GM23338 (cell line): ENCODE data around the gene PGAM1. TPM values are rescaled to one million over a fixed set of nuclear protein-coding genes. Genes with fewer than 3 reads are reported as not detected.
A peak's percentile ranks its signal among the peaks of the same experiment; 100 is the strongest.

Source experiments
- ATAC-seq: fragments of 200-7000 bp; cut with Tn5 transposase; 3 replicates; pipeline ENCODE4 v1.9.1; 2020
- DNase-seq: peaks from one replicate; pipeline ENCODE4 v3.0.0-alpha.2; 2015; ENCODE audit warnings: low spot score
- H2AFZ ChIP-seq: fragments of 200-600 bp; sonication (generic); 2 replicates; pipeline ENCODE4 v1.8.0; 2016; ENCODE audit warnings: antibody characterized with exemption, mild to moderate bottlenecking, moderate library complexity
- H3F3A ChIP-seq: fragments of 200-600 bp; sonication (generic); replicated peaks from 2 replicates; pipeline ENCODE4 v1.8.0; 2017; ENCODE audit warnings: antibody characterized with exemption, mixed run types, low read depth
- H3K27ac ChIP-seq: fragments of 200-600 bp; sonication (generic); 2 replicates; pipeline ENCODE4 v1.6.1; 2016; ENCODE audit warnings: low read depth
- H3K27me3 ChIP-seq: fragments of 200-600 bp; sonication (generic); 2 replicates; pipeline ENCODE4 v1.8.0; 2016; ENCODE audit warnings: mild to moderate bottlenecking, mixed run types, moderate library complexity; ENCODE audit not compliant: insufficient read depth
- H3K36me3 ChIP-seq: fragments of 200-600 bp; sonication (generic); 2 replicates; pipeline ENCODE4 v1.8.0; 2016; ENCODE audit warnings: mild to moderate bottlenecking; ENCODE audit not compliant: insufficient read depth
- H3K4me1 ChIP-seq: fragments of 200-600 bp; sonication (generic); 2 replicates; pipeline ENCODE4 v1.8.0; 2016; ENCODE audit warnings: mild to moderate bottlenecking, moderate library complexity; ENCODE audit not compliant: insufficient read depth
- H3K4me2 ChIP-seq: fragments of 200-600 bp; sonication (generic); 2 replicates; pipeline ENCODE4 v1.7.1; 2017; ENCODE audit warnings: mixed run types
- H3K4me3 ChIP-seq: fragments of 200-600 bp; sonication (generic); 2 replicates; pipeline ENCODE4 v1.6.1; 2016; ENCODE audit warnings: mixed run types
- H3K79me2 ChIP-seq: fragments of 200-600 bp; sonication (generic); replicated peaks from 2 replicates; pipeline ENCODE4 v1.8.0; 2017; ENCODE audit warnings: mild to moderate bottlenecking; ENCODE audit not compliant: insufficient read depth
- H3K9me2 ChIP-seq: fragments of 200-600 bp; sonication (generic); 2 replicates; pipeline ENCODE4 v1.8.0; 2017; ENCODE audit not compliant: insufficient read depth
- H4K20me1 ChIP-seq: fragments of 200-600 bp; sonication (generic); replicated peaks from 2 replicates; pipeline ENCODE4 v1.8.0; 2017; ENCODE audit warnings: mild to moderate bottlenecking; ENCODE audit not compliant: insufficient read depth
- H3K27ac Mint-ChIP-seq: 2 replicates; pipeline ENCODE4 v1.8.0; 2020; ENCODE audit warnings: inconsistent platforms, mild to moderate bottlenecking, moderate library complexity, mixed read lengths
- H3K27me3 Mint-ChIP-seq: 3 replicates; pipeline ENCODE4 v1.8.0; 2022; ENCODE audit warnings: low read depth, mild to moderate bottlenecking, moderate library complexity, mixed read lengths, inconsistent platforms; ENCODE audit not compliant: insufficient read depth, poor library complexity
- H3K36me3 Mint-ChIP-seq: 3 replicates; pipeline ENCODE4 v1.8.0; 2021; ENCODE audit warnings: low read depth, mild to moderate bottlenecking, inconsistent platforms, moderate library complexity, mixed read lengths
- H3K4me1 Mint-ChIP-seq: 3 replicates; pipeline ENCODE4 v1.8.0; 2020; ENCODE audit warnings: mild to moderate bottlenecking, inconsistent platforms, mixed read lengths
- H3K4me3 Mint-ChIP-seq: 3 replicates; pipeline ENCODE4 v1.8.0; 2021; ENCODE audit warnings: moderate library complexity, mild to moderate bottlenecking, inconsistent platforms, mixed read lengths
- H3K9me3 Mint-ChIP-seq: 3 replicates; pipeline ENCODE4 v1.8.0; 2020; ENCODE audit warnings: moderate library complexity, mild to moderate bottlenecking, inconsistent platforms, mixed read lengths
- CREB1 ChIP-seq: fragments of 250-450 bp; sonication (Bioruptor Pico); IDR thresholded peaks from 2 replicates; pipeline ENCODE4 v1.5.0; 2020; ENCODE audit warnings: low read depth, mild to moderate bottlenecking, moderate library complexity
- CTCF ChIP-seq, 2 experiments: fragments of 200-600 bp in 1 of 2; sonication (generic) in 1 of 2; conservative IDR thresholded peaks; 2 replicates each; pipeline versions ENCODE4 v1.5.1 to v1.6.1; 2016 to 2017; ENCODE audit warnings: antibody characterized with exemption in 2 of 2, low read depth in 2 of 2, mild to moderate bottlenecking in 2 of 2, moderate library complexity in 1 of 2
- ETS1 ChIP-seq: IDR thresholded peaks from 2 replicates; pipeline ENCODE4 v1.6.1; 2016; ENCODE audit warnings: antibody characterized with exemption
- EZH2 ChIP-seq: fragments of 200-600 bp; sonication (generic); IDR thresholded peaks from one replicate; pipeline ENCODE4 v1.8.0; 2017; ENCODE audit warnings: antibody characterized with exemption, mild to moderate bottlenecking, low read depth; ENCODE audit not compliant: unreplicated experiment
- EZH2phosphoT487 ChIP-seq: fragments of 200-600 bp; sonication (generic); IDR thresholded peaks from one replicate; pipeline ENCODE4 v1.8.1; 2018; ENCODE audit warnings: antibody characterized with exemption; ENCODE audit not compliant: unreplicated experiment
- JUNB ChIP-seq: IDR thresholded peaks from one replicate; pipeline ENCODE4 v1.6.1; 2016; ENCODE audit warnings: antibody characterized with exemption; ENCODE audit not compliant: unreplicated experiment
- NANOG ChIP-seq: IDR thresholded peaks from 2 replicates; pipeline ENCODE4 v1.6.1; 2016; ENCODE audit warnings: antibody characterized with exemption, borderline replicate concordance
- POLR2AphosphoS5 ChIP-seq: IDR thresholded peaks from 2 replicates; pipeline ENCODE4 v1.6.1; 2016; ENCODE audit warnings: antibody characterized with exemption, low read depth
- REST ChIP-seq: IDR thresholded peaks from one replicate; pipeline ENCODE4 v1.6.1; 2018; ENCODE audit warnings: antibody characterized with exemption; ENCODE audit not compliant: unreplicated experiment
- STAT1 ChIP-seq: IDR thresholded peaks from one replicate; pipeline ENCODE4 v1.6.1; 2016; ENCODE audit warnings: antibody characterized with exemption; ENCODE audit not compliant: unreplicated experiment
- ZNF114 ChIP-seq: fragments of 250-450 bp; sonication (Bioruptor Pico); IDR thresholded peaks from 2 replicates; pipeline ENCODE4 v1.5.0; 2020; ENCODE audit warnings: mild to moderate bottlenecking, moderate library complexity
- ZNF331 ChIP-seq: fragments of 250-450 bp; sonication (Bioruptor Pico); IDR thresholded peaks from 2 replicates; pipeline ENCODE4 v1.5.0; 2020; ENCODE audit warnings: low read depth, mild to moderate bottlenecking, moderate library complexity
- ZNF462 ChIP-seq: fragments of 250-450 bp; sonication (Bioruptor Pico); IDR thresholded peaks from 2 replicates; pipeline ENCODE4 v1.5.0; 2020; ENCODE audit warnings: mild to moderate bottlenecking, moderate library complexity
- polyA plus RNA-seq: library from polyadenylated mRNA; unstranded; fragments of >200 nt; fragmentation: Nextera tagmentation; extraction: Ambion mirVana; gene quantifications from 2 replicates; pipeline ENCODE4 v1.2.1, GENCODE V29; 2016
- total RNA-seq: library from RNA; depleted of rRNA; stranded (reverse); fragments of >200 nt; shearing (Covaris generic); gene quantifications from 2 replicates; pipeline ENCODE4 v1.2.3, GENCODE V29; 2014

PGAM1 gene
- total and polyA plus RNA-seq, 2 experiments from 2014 or later = 497 to 930 TPM

- no peaks in the 10 kb centered on the region for H3K4me1 ChIP-seq
- peaks cover 34% of the 10 kb centered on the region for H4K20me1 ChIP-seq
- DNase-seq (no peak), ATAC-seq (peak; percentile 68)
- no peaks in the 10 kb centered on the region for H3K9me2 ChIP-seq
- TF ChIP-seq EZH2phosphoT487 = no peak
- no peak for TF ChIP-seq NANOG
- no peak for TF ChIP-seq ZNF114 (CRISPR knock-in tag)
- TF ChIP-seq STAT1 = no peak
- no peak for TF ChIP-seq CREB1 (CRISPR knock-in tag)
- TF ChIP-seq ZNF331 = no peak
- peak; percentile 10 to 37; a peak in 1 of 4 replicates for TF ChIP-seq CTCF (conservative IDR thresholded peaks at IDR 0.05; ENCODE audit: low read depth in 2 of 2)
- TF ChIP-seq EZH2 = no peak
- no peak for TF ChIP-seq ZNF462 (CRISPR knock-in tag)
- TF ChIP-seq ETS1 = no peak
- TF ChIP-seq REST = no peak
- TF ChIP-seq POLR2AphosphoS5 = peak; percentile 35; the same call in 1 of the 2 replicates
- TF ChIP-seq JUNB = no peak
- H3K4me2 ChIP-seq = no peak overlapping the region
- peaks cover 52% of the 10 kb centered on the region for H3K36me3 ChIP-seq
- Mint-ChIP-seq H3K36me3 (peaks cover 90% of the 10 kb centered on the region), H3K4me1 (peaks cover 4% of the 10 kb centered on the region; the same call in 1 of the 3 replicates), H3K9me3 (no peaks in the 10 kb centered on the region), H3K27me3 (peaks cover 11% of the 10 kb centered on the region), H3K4me3 (no peak overlapping the region), H3K27ac (peak overlapping the region; percentile 67; the same call in 1 of the 2 replicates)
- H3K79me2 ChIP-seq = peaks cover 22% of the 10 kb centered on the region
- peak overlapping the region; percentile 55 for H3K27ac ChIP-seq
- H3K4me3 ChIP-seq = no peak overlapping the region
- peaks cover 57% of the 10 kb centered on the region for H3F3A ChIP-seq
- no peak overlapping the region for H2AFZ ChIP-seq
- H3K27me3 ChIP-seq = no peaks in the 10 kb centered on the region
These were observed 8.1 kb downstream of the PGAM1 start for GRCh38 chr10:97434055-97434454.
